ENCODE results near the gene ERBB2. TPM values are rescaled to one million over a fixed set of nuclear protein-coding genes. Genes with fewer than 3 reads are reported as not detected.

ERBB2 gene
- total and polyA plus RNA-seq, 10 of the 15 experiments (the other 5 are each of a cell fraction or from before 2014, with no cell fraction given) = 0.39 to 7.0 (median 4.3) TPM

- no peak for TF ChIP-seq POLR2AphosphoS2 (IDR thresholded peaks at IDR 0.05; ENCODE audit: low read depth, low read length)
- no peak for TF ChIP-seq CUX1 (IDR thresholded peaks at IDR 0.05; ENCODE audit: insufficient replicate concordance, low read depth, low read length)
- TF ChIP-seq ZNF24 (IDR thresholded peaks at IDR 0.05) = no peak
- TF ChIP-seq CREB1 (IDR thresholded peaks at IDR 0.05; ENCODE audit: low read depth) = no peak
- TF ChIP-seq YY1 (IDR thresholded peaks at IDR 0.05; ENCODE audit: low read depth, low read length) = no peak
- TF ChIP-seq BMI1 (IDR thresholded peaks at IDR 0.05; ENCODE audit: borderline replicate concordance) = no peak
- TF ChIP-seq NR2C2 (IDR thresholded peaks at IDR 0.05; ENCODE audit: borderline replicate concordance, control insufficient read depth, insufficient read length, low read depth) = no peak
- TF ChIP-seq SKIL (IDR thresholded peaks at IDR 0.05; ENCODE audit: low read depth, poor library complexity, severe bottlenecking) = no peak
- no peak for TF ChIP-seq NRF1 (conservative IDR thresholded peaks at IDR 0.05; ENCODE audit: low read depth, low read length)
- no peak for TF ChIP-seq EGR1 (IDR thresholded peaks at IDR 0.05; ENCODE audit: borderline replicate concordance in 1 of 2, low read depth in 2 of 2, low read length in 2 of 2)
- no peak for TF ChIP-seq SRF (IDR thresholded peaks at IDR 0.05; ENCODE audit: low read depth in 2 of 2, low read length in 2 of 2)
- no peak for TF ChIP-seq PKNOX1 (IDR thresholded peaks at IDR 0.05)
- TF ChIP-seq MEF2B (IDR thresholded peaks at IDR 0.05; ENCODE audit: partially characterized antibody, poor library complexity, severe bottlenecking) = no peak
- no peak for TF ChIP-seq ZNF384 (IDR thresholded peaks at IDR 0.05; ENCODE audit: borderline replicate concordance, low read depth, low read length)
These were observed 29.1 kb upstream of the ERBB2 start (continued) for GRCh38 chr17:39670746-39671145.
